ENCODE results near the gene LDLRAD4.

Gene LDLRAD4

DNA sequence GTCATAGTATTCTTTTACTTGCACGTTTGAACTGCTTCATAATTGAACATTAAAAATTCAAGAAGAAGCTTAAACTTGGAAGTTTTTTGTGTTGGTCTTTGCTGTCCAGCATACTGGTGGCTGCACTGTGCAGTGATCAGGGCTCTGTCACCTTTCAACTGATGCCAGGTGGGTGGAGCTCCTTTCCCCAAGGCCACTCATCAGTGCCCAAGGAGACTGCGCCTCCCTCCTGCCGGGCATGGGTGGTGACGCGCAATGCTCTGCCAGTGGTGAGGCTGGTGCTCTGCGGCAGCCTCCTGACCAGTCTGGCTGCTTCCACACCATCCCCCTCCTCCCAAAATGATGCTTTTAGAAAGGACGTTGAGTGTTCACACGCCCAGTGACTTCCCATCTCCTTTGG, 16.0 kb upstream of the LDLRAD4 start:
- no peak for DNase-seq (ENCODE audit: low read depth)

DNA sequence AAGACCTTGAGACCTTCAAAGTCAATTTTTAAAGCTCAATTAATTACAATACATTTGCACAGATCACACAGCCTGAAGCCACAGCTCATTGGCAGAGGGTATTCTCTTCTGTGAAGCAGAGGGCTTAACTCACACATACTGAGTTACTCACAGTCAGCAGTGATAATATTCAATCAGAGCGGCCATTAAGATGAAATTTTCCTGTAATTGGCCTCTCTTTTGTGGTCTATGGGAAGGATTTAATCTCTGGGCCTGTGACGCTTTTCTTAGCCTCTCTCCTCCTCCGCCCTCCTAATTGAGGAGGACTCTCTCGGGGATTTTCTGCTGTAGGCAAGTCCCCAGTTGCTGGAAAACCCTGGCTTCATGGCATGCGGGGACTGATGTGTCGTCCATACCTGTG, 12.3 kb upstream of the LDLRAD4 start:
- no peak for DNase-seq (ENCODE audit: low read depth)

DNA sequence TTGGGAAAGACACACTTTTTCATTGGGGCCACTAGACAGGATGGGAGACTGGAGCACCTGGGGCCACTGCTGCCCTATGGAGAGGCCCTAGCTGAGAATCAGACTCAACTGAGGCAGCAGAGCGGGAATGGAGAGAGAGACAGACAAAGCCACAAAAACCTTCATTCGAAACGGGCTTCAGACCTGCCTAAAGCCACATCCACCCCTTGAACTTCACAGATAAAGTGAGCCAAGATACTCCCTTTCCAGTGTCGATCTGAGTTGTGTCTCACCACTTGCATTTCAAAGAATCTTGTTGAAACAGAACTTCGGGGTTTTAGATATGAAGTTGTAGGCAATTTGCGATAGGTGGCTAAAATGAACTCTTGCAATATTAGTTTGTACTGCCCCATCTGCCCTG, 11.3 kb upstream of the LDLRAD4 start:
- no peak for DNase-seq (ENCODE audit: low read depth)

- no peak for DNase-seq (ENCODE audit: low read depth)
Observed at GRCh38 chr18:13211534-13211933, 7.0 kb upstream of the LDLRAD4 start.

- DNase-seq (ENCODE audit: low read depth): no peak
Observed at GRCh38 chr18:13213036-13213795, 5.3 kb upstream of the LDLRAD4 start.

DNA sequence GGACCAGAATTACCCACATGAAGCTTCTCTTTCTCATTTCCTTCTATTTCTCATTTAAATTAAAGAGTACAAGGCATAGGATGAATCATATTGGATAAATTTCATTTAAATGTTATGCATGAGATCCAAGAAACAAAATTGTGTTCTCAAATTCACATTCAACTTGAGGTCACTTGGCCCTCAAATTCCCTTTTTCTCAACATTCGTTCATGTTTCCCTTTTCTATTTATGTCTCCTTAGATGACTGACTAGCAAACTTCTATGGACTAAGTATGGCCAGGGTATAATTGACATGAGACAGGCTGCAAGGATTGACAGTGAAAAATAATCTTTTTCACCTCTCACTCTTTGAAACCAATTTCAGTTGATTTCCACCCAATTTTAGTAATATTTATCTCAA, 4.0 kb upstream of the LDLRAD4 start:
- no peak for DNase-seq (ENCODE audit: low read depth)

DNA sequence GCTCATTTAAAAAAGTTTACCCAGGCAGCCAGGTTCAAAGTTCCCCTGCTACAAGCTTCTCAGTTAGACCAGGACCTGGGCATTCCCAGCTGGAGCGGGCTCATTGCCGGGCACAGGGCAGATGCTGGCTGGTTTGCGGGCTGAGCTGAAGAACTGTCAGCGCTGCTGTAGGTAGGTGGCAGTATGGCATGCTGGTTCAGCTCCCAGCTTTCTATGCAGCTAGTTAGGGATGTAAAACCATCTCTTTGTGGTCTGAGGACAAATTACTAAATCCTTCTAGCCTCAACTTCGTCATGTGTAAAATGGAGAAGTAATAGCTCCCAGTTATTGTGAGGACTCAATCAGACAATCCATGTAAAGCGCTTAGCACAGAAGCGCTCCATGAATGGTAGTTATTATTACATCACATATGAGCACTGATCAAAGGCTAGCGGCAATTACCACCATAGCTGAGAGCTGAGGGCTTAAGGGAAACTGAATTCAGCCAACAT, 2.4 kb upstream of the LDLRAD4 start:
- DNase-seq (ENCODE audit: low read depth): no peak

DNA sequence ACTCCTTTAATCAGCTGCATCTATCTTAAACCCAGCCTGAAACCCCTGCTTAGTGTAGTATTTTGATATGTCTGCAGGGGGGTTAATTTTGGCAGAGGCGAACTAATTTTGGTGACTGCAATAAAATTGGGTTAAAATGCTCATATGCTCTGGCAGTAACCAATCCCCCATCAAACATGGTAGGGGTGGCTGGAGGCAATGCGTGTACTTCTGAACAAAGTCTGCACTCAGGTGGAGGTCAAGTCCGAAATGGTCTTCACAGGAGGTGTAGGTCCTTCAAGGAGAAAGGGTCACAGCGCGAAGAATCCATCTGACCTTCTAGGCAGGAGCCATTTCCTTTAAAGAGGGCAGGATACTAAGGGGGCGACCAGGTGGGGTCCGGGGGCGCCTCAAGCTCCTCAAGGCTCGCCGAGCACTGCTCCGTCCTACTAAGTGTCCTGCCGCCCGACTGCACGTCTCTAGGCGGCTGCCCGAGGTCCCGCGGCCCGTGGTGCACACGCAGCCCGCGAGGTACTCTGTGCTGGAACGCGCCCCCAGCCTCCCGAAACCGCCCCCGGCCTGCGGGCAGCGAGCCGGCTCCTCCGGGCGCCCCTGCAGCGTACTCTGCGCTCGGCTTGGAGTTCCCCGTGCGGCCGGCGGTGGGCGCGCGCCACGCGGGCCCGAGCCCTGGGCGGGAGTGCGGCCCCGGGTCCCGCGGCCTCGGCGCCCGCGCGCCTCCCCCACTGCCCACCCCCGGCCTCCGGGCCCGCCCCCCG, 1.7 kb upstream of the LDLRAD4 start:
- DNase-seq (ENCODE audit: low read depth): no peak

DNA sequence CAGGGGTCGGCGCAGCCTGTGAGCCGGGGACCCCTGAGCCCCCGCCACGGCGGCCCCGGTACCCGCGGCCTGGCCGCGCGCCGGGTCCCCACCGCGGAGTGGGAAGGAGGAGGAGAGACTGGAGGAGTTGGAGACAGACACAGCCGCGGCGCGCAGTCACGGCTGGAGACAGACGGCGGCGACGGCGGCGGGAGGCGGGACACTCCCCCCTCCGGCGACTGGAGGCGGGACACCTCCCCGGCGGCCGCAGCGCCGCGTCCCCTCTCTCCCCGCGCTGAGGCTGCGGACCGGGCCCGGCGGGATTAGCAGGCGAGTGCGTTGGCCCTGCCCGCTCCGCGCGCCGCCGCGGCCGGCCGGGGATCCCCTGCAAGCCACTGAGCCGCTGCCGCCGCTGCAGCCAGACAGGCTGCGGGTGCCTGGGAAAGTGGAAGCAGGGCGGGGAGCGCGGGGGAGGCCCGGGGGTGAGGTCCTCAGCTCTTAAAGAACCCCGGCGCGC, 1.0 kb upstream of the LDLRAD4 start:
- DNase-seq (ENCODE audit: low read depth): no peak

DNA sequence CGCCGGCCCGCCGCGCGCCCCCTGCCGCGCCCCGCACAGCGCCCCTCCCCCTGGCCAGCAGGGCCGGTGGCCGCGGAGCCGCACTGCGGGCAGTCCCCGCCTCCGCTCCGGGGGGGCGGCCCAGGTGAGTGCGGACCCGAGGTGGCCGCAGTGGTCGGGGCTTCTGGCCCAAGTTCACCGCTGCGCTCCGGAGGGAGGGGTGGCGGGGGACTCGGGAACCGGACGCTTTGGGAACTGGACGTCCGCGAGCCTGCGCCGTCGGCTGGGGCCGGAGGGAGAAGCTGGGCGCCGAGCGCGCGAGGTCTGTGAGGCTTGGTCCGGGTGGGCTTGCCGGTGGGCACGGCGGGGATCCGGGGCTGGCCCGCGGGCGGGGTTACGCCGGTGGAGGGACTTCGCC, 591 bp upstream of the LDLRAD4 start:
- DNase-seq (ENCODE audit: low read depth): no peak

GRCh38 chr18:13218997-13219396, 437 bp downstream of the LDLRAD4 start:
- DNase-seq (ENCODE audit: low read depth): no peak

GRCh38 chr18:13219593-13220159, 1.1 kb downstream of the LDLRAD4 start:
- no peak for DNase-seq (ENCODE audit: low read depth)

DNA sequence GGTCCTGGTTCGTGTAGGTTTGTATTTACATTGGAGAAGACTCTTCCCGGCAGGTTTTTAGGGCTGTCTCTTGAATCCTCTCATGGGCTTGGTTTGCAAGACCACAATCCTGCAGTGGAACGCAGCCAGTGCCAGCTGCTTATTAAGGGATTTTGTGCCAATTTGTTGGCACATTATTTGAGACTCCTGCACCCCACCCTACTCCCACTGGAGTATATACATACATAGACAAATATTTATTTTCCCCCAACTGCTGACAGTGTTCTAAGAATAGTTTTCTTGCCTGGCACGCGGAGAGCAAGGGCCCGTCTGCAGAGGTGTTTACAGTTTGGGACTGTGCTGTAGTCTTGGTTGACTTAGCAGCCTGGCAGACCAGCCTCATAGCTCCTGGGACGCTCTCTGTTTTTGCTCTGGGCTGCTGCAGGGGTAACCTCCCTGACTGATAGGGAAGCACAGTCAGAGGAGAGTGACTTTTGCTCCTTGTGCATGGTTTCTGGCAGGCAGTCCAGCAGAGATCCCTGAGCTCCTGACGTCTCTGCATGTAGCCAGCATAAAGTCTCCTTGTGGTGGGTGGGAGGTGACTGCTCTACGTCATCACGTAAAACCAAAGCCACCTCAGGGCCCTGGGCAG, 1.9 kb downstream of the LDLRAD4 start:
- no peak for DNase-seq (ENCODE audit: low read depth)

- DNase-seq (ENCODE audit: low read depth): no peak
Observed at GRCh38 chr18:13221869-13222855, 3.6 kb downstream of the LDLRAD4 start.

DNA sequence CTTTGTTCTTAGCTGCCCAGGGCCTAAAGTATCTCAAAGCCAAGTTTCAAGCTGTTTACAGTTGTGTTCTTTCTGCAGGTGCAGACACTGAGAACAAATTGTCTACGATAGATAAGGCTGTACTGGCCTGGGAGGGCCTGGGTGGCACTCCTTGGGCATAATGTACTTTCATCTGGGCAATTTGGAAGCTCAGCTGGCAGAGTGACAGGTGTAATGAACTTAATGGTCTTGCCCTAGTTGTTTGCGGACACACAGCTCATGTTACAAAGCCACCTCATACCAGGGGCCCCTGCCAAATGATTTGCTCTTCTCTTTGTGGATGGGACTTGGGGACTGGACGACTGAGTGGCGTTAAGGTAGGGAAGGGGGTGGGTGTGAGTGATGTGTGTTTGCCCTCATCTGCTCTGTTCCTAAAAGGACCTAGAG, 4.3 kb downstream of the LDLRAD4 start:
- no peak for DNase-seq (ENCODE audit: low read depth)

DNA sequence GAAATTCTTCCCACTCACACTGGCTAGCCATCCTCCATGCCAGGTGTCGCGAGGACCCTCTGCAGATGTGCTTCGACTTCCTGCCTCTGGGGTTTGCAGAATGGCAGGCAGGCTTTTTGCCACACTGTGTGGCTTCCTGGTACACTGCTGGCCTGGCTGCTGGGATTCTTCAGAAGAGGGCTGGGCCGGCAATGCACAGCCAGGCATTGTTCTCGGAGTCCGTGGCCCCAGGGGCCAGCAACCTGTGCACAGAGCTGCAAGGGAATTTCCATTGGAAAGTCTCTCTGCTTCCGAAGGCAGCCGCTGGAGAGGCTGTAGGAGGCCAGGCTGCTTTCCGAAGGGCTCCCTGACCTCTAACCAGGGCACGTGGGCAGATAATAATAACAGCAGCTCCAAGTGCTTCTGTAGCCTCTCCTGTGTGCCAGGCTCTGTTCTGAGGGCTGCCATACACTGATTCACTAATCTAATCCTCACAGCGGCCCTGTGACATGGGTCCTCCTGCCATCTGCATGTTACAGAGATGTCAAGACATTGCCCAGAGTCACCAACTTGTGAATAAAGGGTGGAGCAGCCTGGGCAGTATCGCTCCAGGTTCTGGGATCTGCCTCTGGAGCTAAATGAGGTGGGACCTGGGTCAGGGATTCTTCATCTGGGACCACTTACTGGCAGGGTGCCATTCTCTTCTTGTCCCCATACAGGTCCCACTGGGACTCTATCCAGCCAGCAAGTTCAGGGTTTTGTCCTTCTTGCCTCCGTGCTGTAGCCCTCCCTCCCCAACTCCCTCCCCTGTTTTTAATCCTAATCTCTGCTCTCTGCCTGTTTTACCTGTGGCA, 5.0 kb downstream of the LDLRAD4 start:
- DNase-seq (ENCODE audit: low read depth): no peak

DNA sequence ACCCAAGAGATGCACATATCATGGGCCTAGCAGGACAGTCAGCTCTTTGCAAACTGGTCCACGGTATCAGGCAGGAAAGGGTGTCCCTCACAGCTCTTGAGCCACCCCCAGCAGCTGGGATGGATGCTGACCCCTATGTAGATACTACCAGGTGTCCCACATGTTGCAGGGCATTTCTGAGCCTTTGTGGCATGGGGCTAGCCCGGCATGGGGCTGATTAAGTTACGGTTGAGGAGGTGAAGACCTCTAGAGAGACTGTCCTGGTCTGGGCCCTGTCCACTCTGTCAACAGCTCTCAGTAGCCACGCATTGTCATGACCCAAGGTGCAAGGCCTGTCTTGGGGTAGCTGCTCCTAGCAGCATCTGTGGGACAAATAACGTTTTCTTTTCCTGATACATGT, 6.7 kb downstream of the LDLRAD4 start:
- no peak for DNase-seq (ENCODE audit: low read depth)

DNA sequence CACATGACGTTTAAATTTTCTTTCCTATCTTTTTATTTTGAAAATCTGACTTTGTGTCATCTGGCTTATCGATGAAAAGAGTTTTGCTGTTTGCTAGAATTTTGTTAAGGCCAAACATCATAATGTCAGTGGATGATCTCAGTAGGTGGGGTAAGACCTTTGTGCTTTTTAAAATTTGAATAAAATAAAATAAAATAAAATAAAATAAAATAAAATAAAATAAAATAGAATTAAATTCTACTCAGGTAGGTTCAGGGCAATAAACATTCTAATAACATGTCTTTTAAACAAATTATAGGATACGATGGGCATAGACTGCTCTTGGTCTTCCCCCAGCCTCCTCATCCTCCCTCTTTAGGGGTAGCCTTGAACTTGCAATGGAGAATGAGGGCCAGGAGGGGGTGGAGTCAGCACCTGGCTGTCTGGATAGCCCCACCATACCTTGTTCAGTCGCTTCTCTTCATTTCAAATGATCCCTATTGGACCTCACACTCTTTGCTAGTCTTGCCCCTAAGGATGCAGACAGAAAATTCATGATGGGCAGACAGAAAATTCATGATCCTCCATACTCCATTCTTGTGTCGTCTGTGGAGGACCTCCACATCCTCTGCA, 8.1 kb downstream of the LDLRAD4 start:
- DNase-seq (ENCODE audit: low read depth): no peak

DNA sequence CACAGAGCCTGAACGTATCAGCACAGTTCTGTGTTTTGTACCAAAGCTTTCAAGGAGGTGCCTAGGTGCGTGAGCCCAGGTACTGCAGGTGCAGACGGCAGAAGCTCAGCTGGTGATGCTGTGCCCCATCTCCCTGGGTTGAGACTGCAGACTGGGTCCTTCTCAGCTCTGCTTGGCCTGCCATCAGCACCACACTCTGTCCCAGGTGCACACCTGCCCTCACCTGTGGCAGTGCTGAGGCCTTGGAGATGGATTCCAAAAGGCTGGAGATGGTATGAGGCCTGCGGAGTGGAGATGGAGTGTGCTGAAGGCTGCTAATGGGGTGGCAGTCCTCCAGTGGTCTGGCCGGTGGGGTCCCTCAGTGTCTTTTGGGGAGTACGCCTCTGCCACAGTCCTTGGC, 9.3 kb downstream of the LDLRAD4 start:
- DNase-seq (ENCODE audit: low read depth): no peak

Data from activated gamma-delta T cell treated with anti-CD3 and anti-CD28 coated beads, Interleukin-2, amount 50 U/mL, for 16 hours (primary cell).